Memory B cell (primary cell): Measurements from ENCODE around the gene DYDC1.
A peak's percentile ranks its signal among the peaks of the same experiment; 100 is the strongest.
"Not testable (repeated sequence)": the region's sequence is repeated elsewhere in the genome, so short reads cannot be mapped to it uniquely, and the experiment has no call there.

Experiments
- ATAC-seq: fragments of 150-1000 bp; cut with Tn5 transposase; 2 replicates; pipeline ENCODE4 v1.10.0; 2021; ENCODE audit warnings: low read depth, mild to moderate bottlenecking, moderate library complexity
- DNase-seq, 2 donors: peaks; one replicate each; pipeline ENCODE4 v3.0.0; 2022; ENCODE audit warnings: low spot score in 2 of 2
- H3K27ac Mint-ChIP-seq: one replicate; pipeline ENCODE4 v1.8.0; 2022; ENCODE audit warnings: mild to moderate bottlenecking, moderate library complexity, mixed read lengths
- H3K27me3 Mint-ChIP-seq: one replicate; pipeline ENCODE4 v1.8.0; 2022; ENCODE audit warnings: mixed read lengths
- H3K36me3 Mint-ChIP-seq: one replicate; pipeline ENCODE4 v1.8.0; 2022; ENCODE audit warnings: mild to moderate bottlenecking, mixed read lengths
- H3K4me1 Mint-ChIP-seq: one replicate; pipeline ENCODE4 v1.8.0; 2022; ENCODE audit warnings: mixed read lengths
- H3K4me3 Mint-ChIP-seq: one replicate; pipeline ENCODE4 v1.8.0; 2022; ENCODE audit warnings: mild to moderate bottlenecking, moderate library complexity, mixed read lengths
- H3K9me3 Mint-ChIP-seq: one replicate; pipeline ENCODE4 v1.8.0; 2022; ENCODE audit warnings: mixed read lengths

Gene DYDC1

DNA sequence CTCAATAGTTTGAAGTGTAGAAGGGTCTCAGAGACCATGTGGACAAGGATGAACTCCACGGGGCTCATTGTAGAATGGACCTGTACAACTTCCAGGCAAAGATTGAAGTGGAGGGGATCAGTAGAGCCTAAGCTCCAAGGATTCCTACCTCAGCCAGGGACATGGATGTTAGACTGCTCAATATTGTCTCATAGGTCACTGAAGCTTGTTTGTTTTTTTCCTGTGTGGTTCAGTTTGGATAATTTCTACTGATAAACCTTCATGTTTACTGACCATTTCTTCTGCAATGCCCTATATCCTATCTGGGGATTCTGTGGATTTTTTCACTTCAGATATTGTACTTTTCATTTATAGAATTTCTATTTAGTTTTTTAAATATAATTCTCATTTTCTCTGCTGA is 9.0 kb upstream of the DYDC1 start:
- Mint-ChIP-seq H3K27me3 (peaks cover 9% of the 10 kb centered on the region), H3K27ac (no peak overlapping the region), H3K9me3 (peaks cover 7% of the 10 kb centered on the region), H3K36me3 (peaks cover 7% of the 10 kb centered on the region), H3K4me1 (no peaks in the 10 kb centered on the region), H3K4me3 (no peak overlapping the region)
- ATAC-seq, result no peak
- no peak for DNase-seq

DNA sequence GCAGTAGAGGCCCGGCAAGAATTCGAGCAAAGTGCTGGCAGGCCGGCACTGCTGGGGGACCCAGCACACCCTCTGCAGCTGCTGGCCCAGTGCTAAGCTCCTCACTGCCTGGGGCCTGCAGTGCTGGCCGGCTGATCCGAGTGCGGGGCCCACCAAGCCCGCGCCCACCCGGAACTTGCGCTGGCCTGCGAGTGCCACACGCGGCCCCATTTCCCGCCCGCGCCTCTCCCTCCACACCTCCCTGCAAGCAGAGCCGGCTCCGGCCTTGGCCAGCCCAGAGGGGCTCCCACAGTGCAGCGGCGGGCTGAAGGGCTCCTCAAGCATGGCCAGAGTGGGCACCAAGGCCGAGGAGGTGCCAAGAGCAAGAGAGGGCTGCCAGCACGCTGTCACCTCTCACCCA is 3.1 kb upstream of the DYDC1 start:
- Mint-ChIP-seq H3K36me3 (no peaks in the 10 kb centered on the region), H3K27ac (no peak overlapping the region), H3K4me1 (peaks cover 7% of the 10 kb centered on the region), H3K4me3 (no peak overlapping the region), H3K27me3 (peaks cover 20% of the 10 kb centered on the region), H3K9me3 (no peaks in the 10 kb centered on the region)
- DNase-seq (no peak), ATAC-seq (no peak)

DNA sequence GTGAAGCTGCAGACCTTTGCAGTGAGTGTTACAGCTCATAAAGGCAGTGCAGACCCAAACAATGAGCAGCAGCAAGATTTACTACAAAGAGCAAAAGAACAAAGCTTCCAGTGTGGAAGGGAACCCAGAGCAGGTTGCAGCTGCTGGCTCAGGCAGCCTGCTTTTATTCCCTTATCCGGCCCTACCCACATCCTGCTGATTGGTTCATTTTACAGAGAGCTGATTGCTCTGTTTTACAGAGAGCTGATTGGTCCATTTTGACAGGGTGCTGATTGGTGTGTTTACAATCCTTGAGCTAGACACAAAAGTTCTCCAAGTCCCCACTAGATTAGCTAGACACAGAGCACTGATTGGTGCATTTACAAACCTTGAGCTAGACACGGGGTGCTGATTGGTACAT is 2.4 kb upstream of the DYDC1 start:
- H3K9me3 Mint-ChIP-seq, H3K4me1 Mint-ChIP-seq, H3K36me3 Mint-ChIP-seq, H3K27ac Mint-ChIP-seq, DNase-seq, ATAC-seq, H3K4me3 Mint-ChIP-seq: not testable (repeated sequence)
- H3K27me3 Mint-ChIP-seq, result peaks cover 21% of the 10 kb centered on the region

DNA sequence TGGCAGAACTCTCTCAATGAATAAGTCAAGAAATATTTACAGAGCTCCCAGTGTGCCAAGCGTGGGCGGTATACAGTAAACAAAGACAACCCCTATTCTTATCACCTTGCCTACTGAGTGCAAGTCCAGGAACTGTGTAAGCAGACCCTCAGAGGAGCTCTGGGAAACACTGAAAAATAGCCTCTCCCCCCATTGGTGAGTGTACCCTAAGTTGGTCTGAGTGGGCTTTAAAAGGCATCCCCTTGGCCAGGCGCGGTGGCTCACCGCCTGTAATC is 1.2 kb upstream of the DYDC1 start:
- Mint-ChIP-seq H3K9me3 (no peaks in the 10 kb centered on the region), H3K27ac (no peak overlapping the region), H3K36me3 (no peaks in the 10 kb centered on the region), H3K4me3 (no peak overlapping the region), H3K4me1 (peaks cover 7% of the 10 kb centered on the region), H3K27me3 (peaks cover 19% of the 10 kb centered on the region)
- ATAC-seq, result no peak
- no peak for DNase-seq

DNA sequence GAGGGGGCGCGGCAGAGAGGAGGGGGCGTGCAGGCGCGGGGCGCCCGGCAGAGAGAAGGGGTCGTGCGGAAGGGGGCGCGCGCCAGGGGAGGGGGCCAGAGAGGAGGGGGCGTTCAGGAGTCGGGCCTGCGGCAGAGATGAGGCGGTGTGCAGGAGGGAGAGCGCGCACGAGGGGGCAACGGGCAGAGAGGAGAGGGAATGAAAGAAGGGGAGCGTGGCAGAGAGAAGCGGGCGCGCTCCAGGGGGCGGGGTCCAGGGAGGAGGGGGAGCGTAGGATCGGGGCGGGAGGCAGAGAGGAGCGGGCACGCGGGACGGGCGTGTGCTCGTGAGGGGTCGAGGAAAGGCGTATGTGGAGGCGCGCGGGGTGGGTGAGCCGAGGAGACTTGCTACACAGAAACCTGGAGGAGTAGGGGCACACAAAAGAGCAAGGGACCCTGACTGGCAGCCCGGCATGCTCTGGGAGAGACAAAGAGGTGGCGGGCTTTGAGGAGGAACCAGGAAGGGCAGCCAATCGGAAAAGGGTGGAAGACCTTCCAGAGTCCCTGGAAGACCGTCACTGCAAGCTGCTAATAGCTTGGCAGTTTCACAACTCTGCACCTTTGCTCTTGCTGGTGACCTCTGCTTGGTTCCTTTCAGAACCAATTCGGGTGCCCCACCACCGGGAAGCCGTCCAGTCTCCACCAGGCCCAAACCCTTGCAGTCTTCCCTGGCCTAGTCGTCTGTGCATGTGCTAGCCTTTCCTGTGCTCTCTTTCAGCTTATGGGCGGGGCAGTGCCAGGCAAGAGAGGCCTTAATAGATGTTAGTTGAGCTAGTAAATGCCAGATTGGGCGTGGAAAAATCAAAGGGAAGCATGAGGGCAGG is 665 bp upstream of the DYDC1 start:
- Mint-ChIP-seq H3K9me3 (no peaks in the 10 kb centered on the region), H3K36me3 (no peaks in the 10 kb centered on the region), H3K27me3 (peaks cover 19% of the 10 kb centered on the region), H3K27ac (no peak overlapping the region), H3K4me1 (peaks cover 7% of the 10 kb centered on the region), H3K4me3 (peak overlapping the region; percentile 82)
- ATAC-seq (peak; percentile 19), DNase-seq (no peak)

DNA sequence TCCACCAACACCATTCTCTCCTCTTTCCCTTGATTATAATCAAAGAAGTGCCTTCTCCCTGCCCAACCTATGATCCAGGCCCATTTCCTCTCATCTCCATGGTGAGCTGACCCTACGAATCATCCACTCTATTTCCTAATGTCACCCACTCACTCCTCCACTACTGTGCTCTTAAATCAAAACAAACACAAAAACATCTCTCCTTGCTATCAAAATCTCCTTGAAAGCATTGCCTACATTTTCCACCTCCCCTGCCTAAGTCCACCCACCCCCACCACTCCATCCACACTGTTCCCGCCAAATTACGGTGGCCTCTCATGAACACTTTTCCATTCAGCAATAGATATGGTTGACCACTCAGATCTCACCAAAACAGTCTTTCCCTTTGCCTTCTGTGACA is 5.3 kb downstream of the DYDC1 start:
- ATAC-seq (no peak), DNase-seq (no peak)
- Mint-ChIP-seq H3K4me1 (no peaks in the 10 kb centered on the region), H3K9me3 (no peaks in the 10 kb centered on the region), H3K27me3 (peaks cover 26% of the 10 kb centered on the region), H3K4me3 (no peak overlapping the region), H3K36me3 (no peaks in the 10 kb centered on the region), H3K27ac (no peak overlapping the region)

DNA sequence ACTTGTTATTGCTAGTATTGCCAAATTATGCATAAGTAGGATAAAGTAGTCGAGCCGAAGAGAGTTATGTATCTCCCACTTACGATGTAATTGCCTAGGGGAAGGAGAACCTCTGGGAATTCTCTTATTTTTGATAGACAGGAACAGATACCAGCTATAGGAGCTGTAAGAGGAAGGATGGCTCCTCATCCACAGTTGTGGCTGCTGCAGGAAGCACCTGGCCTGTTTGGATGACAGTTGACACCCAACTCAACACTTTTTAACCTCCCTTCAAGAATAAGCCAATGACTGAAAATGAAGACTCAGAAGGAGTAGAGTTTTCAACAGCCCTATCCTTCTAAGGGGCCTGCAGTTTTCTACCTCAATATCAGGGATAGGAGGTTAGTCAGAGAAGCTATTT is 6.3 kb downstream of the DYDC1 start:
- Mint-ChIP-seq H3K4me3 (no peak overlapping the region), H3K27ac (no peak overlapping the region), H3K9me3 (no peaks in the 10 kb centered on the region), H3K36me3 (no peaks in the 10 kb centered on the region), H3K4me1 (no peaks in the 10 kb centered on the region), H3K27me3 (peaks cover 22% of the 10 kb centered on the region)
- DNase-seq (no peak), ATAC-seq (no peak)

DNA sequence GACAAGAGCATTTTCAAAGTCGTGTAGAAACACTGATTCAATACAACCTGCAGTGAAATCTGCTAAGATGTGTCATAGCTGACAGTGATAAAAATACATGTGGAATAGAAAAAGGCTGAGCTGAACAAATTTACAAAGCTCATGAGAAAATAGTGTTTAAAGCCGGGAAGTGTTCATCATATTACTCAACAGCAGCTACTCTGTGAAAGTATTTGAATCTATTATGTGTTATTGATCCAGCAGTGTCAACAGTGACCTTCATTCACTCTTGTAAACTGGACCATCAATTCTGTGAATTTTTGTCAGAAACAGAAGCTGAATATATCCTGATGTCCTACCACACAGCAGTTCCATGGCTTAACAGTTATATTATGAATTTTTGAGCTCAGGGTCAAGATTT is 11.6 kb downstream of the DYDC1 start:
- H3K4me1 Mint-ChIP-seq, result no peaks in the 10 kb centered on the region
- no peak overlapping the region for H3K4me3 Mint-ChIP-seq
- peaks cover 2% of the 10 kb centered on the region for H3K9me3 Mint-ChIP-seq
- DNase-seq, result no peak
- H3K27ac Mint-ChIP-seq, result no peak overlapping the region
- H3K36me3 Mint-ChIP-seq, result no peaks in the 10 kb centered on the region
- H3K27me3 Mint-ChIP-seq, result peaks cover 4% of the 10 kb centered on the region
- ATAC-seq, result no peak

DNA sequence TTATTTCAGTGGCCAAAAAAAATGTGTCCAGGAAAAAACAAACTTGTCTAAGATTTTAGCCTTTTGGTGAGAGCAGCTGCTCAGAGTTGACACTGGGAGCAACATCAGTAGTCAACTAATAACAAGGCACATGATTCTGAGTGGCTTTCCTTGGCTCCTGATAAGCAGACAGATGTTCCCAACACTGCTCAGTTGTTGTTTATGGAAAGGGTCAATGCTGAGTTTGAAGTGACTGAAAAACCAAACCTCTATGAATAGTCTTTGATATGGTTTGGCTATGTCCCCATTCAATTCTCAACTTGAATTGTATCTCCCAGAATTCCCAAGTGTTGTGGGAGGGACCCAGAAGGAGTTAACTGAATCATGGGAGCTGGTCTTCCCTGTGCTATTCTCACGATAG is 12.3 kb downstream of the DYDC1 start:
- DNase-seq (no peak), ATAC-seq (no peak)
- Mint-ChIP-seq H3K4me1 (no peaks in the 10 kb centered on the region), H3K9me3 (peaks cover 2% of the 10 kb centered on the region), H3K27ac (no peak overlapping the region), H3K27me3 (peaks cover 4% of the 10 kb centered on the region), H3K4me3 (no peak overlapping the region), H3K36me3 (no peaks in the 10 kb centered on the region)

DNA sequence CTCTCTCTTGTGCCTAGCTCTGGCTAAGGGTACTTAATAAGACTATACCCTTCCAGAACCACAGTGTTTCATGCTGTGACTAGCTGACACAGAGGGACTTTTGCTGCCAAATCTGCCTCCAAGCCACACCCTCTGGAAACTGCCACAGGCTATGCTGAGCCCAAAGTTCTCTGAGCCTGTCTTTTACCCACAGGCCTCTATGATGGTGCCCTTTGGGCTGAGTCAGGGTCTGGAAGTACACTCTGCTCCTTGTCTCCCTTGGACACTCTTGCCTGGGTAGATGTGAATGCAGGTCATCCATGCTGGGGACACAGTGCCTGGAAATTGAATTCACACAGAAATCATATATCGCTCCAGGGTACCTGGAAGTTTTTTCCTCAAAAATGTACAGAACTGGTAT is 22.6 kb downstream of the DYDC1 start:
- no peak for DNase-seq
- ATAC-seq, result no peak
- Mint-ChIP-seq H3K27me3 (peaks cover 1% of the 10 kb centered on the region), H3K36me3 (no peaks in the 10 kb centered on the region), H3K27ac (no peak overlapping the region), H3K9me3 (no peaks in the 10 kb centered on the region), H3K4me1 (no peaks in the 10 kb centered on the region), H3K4me3 (no peak overlapping the region)

DNA sequence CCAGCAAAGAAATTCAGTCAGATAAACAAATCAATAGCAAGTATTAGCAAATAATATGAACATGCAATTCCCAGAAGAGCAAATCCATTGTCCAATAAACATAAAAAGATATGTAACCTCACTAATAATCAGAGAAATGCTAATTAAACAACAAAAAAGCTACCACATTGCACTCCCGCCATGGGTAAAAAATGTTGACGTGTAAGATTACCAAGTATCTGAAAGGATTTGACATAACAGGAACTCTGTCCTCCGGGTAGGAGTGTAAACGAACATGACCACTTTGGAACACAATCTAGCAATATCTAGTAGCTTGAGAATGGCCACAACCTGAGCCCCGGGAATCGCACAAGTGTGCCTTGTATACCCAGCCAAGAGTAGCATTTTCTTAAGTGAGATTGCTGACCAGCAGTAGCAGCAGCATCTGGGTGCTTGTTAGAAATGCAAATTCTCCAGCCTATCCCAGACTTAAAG is 31.6 kb downstream of the DYDC1 start:
- DNase-seq (no peak), ATAC-seq (no peak)
- H3K4me3 Mint-ChIP-seq, result no peak overlapping the region
- no peaks in the 10 kb centered on the region for H3K4me1 Mint-ChIP-seq
- H3K27me3 Mint-ChIP-seq, result peaks cover 3% of the 10 kb centered on the region
- H3K9me3 Mint-ChIP-seq, result no peaks in the 10 kb centered on the region
- H3K27ac Mint-ChIP-seq, result no peak overlapping the region
- H3K36me3 Mint-ChIP-seq, result no peaks in the 10 kb centered on the region

DNA sequence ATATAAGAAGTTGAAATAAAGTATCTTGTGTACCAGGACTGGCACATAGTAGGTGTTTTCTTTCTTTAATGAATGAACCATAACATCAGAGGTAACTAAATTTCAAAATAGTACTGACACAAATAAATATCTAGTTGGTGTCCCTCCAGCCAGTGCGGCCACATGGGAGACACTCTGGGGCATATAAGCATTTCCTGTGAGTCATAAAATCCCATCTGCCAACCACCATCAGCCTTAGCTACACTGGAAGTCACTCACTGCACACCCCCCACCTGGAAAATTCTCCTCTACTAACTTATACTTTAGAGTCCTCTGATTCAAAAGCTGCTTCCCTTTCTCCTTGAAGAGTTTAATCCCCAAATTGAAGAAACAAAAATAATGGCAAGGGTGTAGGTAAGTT is 32.5 kb downstream of the DYDC1 start:
- H3K9me3 Mint-ChIP-seq, result no peaks in the 10 kb centered on the region
- H3K27ac Mint-ChIP-seq, result no peak overlapping the region
- H3K36me3 Mint-ChIP-seq, result no peaks in the 10 kb centered on the region
- no peak for ATAC-seq
- H3K4me1 Mint-ChIP-seq, result no peaks in the 10 kb centered on the region
- DNase-seq, result no peak
- no peak overlapping the region for H3K4me3 Mint-ChIP-seq
- peaks cover 3% of the 10 kb centered on the region for H3K27me3 Mint-ChIP-seq

DNA sequence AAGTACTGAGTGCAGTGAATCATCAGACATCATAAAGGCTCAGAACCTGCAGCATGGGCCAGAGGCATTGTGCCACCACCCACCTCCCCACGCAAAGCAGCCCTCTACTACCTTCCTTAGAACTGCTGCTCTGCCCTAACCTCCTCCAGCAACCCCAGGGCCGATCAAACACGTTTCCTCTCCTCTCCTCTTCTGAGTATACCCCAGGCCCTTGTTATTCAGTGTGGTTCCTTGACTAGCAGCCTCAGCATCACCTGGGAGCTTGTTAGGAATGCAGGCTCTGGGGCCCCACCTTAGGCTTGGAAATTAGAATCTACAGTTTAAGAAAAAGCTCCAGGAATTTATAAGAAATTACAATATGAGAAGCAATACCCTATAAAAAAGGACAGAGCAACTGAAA is 33.2 kb downstream of the DYDC1 start:
- no peak for ATAC-seq
- Mint-ChIP-seq H3K27me3 (peaks cover 3% of the 10 kb centered on the region), H3K9me3 (no peaks in the 10 kb centered on the region), H3K27ac (no peak overlapping the region), H3K36me3 (no peaks in the 10 kb centered on the region), H3K4me1 (no peaks in the 10 kb centered on the region), H3K4me3 (no peak overlapping the region)
- no peak for DNase-seq

DNA sequence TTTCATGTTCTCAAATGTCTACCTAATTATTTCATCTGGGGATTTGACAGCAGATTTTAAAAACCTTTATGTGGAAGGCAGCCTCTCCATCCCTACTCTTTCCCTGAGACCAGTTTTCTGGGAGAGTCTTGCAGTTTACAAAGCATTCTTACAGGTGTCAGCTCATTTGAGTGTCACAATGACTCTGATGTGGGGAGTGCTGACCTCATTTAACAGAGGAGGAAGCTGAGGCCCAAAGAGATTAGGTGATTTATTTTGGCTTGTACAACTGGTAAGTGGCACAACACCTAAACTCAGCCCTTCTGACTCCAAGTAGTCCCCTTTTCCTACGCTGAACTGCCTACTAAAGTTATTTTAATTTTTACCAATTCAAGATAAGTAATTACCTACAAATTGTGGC is 33.8 kb downstream of the DYDC1 start:
- Mint-ChIP-seq H3K27me3 (peaks cover 3% of the 10 kb centered on the region), H3K27ac (no peak overlapping the region)

DNA sequence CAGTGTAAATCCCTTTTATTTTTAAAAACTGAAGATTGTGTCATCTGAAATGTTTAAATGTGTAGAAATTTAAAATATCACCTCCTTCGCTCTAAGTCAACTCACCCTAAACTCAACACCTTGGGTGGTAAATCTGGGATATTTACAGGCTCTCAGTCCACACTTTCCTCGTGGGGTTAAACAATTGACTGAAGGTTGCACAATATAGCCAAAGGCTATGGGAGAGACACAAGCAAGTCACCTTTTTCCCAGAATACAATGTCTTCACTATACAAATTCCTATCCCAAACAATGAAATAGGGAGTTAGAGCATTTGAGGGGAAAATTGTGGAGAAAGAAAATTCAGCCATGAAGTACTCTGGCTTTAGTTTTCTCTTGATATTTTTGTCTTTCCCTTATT is 34.4 kb downstream of the DYDC1 start:
- Mint-ChIP-seq H3K27ac (no peak overlapping the region), H3K36me3 (no peaks in the 10 kb centered on the region), H3K9me3 (no peaks in the 10 kb centered on the region), H3K27me3 (peaks cover 3% of the 10 kb centered on the region), H3K4me3 (no peak overlapping the region), H3K4me1 (no peaks in the 10 kb centered on the region)
- ATAC-seq, result no peak
- no peak for DNase-seq

More for the DNA sequence above, 33.8 kb downstream of the DYDC1 start:
- DNase-seq (no peak), ATAC-seq (no peak)
- Mint-ChIP-seq H3K9me3 (no peaks in the 10 kb centered on the region), H3K36me3 (no peaks in the 10 kb centered on the region), H3K4me1 (no peaks in the 10 kb centered on the region), H3K4me3 (no peak overlapping the region)
